Activated T-cell treated with anti-CD3 and anti-CD28 coated beads, Interleukin-2, amount 50 U/mL, for 1 hour (primary cell): ENCODE data around the gene PPP1R7.

Experiments used
- DNase-seq: peaks from one replicate; pipeline ENCODE4 v3.0.0-alpha.2; 2020

Gene PPP1R7

DNA sequence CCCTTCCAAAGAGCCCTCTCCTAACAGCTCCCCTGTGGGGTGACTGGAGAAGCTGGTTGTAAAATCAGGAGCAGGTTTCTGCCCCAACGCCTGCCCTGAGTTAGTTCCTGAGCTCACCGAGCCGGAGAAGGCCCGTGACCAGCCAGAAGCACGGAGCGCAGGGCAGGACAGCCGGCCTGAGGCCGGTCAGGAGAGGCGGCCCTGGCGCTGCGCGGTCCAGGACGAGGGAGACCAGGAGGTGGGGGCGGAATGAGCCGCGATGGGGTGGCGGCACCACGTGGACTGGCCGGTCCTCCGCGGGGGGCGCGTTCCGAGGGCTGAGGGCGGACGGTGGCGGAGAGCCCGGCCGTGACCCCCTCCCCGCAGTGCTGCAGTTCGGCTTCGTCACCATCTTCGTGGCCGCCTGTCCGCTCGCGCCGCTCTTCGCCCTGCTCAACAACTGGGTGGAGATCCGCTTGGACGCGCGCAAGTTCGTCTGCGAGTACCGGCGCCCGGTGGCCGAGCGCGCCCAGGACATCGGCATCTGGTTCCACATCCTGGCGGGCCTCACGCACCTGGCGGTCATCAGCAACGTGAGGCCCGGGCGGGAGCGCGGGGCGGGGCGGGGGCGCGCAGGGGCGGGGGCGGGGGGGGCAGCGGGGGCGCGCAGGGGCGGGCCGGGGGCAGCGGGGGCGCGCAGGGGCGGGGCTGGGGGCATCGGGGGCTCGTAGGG lies 67.2 kb downstream of the PPP1R7 start:
- DNase-seq: peak; percentile 52

DNA sequence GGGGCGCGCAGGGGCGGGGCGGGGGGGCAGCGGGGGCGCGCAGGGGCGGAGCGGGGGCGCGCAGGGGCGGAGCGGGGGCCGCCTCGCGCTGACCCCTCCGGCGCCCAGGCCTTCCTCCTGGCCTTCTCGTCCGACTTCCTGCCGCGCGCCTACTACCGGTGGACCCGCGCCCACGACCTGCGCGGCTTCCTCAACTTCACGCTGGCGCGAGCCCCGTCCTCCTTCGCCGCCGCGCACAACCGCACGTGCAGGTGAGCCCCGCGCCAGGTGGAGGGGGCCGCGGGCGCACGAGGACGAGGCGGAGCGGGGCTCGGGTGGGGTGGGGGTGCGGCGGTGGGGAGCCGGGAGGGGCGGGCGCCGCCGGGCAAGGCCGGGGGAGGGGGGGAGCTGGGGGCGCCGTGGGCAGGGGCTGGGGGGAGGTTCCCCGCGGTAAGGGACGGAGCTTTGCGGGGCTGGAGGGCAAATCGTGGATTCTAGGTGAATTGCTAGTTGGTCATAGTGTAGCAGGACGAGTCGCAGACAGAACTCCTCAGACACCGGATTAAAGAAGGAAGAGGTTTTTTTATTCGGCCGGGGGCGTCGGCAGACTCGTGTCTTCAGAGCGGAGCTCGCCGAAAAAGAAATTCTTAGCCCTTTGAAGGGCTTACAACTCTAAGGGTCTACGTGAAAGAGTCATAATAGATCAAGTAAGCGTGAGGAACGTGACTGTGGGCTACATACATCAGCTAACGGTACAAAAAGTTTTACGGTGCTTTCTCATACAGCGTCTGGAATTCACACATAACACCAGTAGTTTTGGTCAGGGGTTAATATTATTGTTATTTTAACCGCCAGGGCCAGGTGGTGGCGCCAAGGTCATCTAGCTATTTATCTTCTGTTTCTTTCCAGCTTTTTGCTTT lies 68.1 kb downstream of the PPP1R7 start:
- peak; percentile 44 for DNase-seq

DNA sequence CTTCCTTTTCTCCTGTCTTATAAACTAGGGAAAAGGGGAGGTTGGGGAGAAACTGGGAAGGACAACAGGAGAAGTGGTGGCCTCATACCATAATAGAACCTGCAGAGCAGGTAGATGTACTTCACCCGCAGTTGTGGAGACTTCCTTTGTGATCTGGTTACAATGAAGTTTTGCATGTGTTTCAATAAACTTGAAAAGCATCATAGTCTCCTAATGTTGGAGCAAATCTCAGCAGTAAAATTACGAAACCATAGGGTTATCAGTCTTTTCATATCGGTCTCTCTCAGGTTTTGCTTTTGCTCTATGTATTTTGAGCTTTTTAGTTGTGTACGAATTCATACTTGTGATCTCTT lies 68.7 kb downstream of the PPP1R7 start:
- DNase-seq: no peak

DNA sequence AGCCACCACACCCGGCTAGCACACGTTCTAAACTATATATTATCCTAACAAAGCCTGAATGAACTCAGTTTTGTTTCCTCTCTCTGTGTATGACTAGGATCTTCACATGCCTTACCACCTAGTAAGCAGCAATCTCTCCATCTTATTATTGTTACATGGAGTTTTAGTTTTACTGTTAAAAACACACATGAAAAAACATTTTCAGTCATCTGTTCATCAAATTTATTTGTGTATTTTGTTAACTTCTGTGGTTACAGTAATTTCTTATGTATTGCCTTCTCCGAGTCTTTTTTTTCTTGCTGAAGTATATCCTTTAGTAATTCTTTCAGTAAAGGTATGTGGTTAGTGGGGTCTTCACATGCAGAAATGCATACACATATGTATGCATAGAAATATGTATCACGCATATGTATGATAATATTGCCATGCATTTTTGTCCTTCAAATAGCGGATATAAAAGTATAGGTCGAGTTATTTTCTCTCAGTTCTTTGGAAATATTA lies 69.6 kb downstream of the PPP1R7 start:
- DNase-seq: no peak

DNA sequence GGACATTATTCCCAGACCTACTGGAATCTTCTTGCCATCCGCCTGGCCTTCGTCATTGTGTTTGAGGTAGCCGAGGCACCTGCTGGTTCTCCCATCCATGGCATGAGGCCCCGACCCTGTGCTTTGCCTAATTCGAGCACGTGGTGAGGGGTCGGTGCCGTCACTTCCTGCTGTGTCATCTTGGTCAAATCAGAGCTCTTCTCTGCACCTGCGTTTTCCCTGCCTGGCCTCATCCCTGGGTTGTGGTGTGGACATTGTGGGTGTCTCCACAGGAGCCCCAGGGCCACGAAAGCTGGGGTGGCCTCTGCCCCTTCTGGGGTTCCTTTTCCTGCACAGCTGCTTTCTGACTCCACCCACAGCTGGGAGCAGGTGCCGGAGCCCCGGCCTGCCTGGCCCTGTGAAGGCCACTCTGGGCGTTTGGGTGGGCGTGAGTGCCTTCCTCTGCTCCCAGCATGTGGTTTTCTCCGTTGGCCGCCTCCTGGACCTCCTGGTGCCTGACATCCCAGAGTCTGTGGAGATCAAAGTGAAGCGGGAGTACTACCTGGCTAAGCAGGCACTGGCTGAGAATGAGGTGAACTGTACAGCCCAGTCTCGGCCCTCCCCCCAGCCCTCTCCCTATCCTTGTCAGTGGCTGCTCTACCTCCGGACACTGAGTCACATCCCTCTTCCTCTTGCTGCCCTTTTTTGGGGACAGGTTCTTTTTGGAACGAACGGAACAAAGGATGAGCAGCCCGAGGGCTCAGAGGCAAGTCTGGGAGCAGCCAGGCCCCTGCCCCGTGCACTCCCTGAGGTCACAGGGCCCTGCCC lies 73.1 kb downstream of the PPP1R7 start:
- no peak for DNase-seq

DNA sequence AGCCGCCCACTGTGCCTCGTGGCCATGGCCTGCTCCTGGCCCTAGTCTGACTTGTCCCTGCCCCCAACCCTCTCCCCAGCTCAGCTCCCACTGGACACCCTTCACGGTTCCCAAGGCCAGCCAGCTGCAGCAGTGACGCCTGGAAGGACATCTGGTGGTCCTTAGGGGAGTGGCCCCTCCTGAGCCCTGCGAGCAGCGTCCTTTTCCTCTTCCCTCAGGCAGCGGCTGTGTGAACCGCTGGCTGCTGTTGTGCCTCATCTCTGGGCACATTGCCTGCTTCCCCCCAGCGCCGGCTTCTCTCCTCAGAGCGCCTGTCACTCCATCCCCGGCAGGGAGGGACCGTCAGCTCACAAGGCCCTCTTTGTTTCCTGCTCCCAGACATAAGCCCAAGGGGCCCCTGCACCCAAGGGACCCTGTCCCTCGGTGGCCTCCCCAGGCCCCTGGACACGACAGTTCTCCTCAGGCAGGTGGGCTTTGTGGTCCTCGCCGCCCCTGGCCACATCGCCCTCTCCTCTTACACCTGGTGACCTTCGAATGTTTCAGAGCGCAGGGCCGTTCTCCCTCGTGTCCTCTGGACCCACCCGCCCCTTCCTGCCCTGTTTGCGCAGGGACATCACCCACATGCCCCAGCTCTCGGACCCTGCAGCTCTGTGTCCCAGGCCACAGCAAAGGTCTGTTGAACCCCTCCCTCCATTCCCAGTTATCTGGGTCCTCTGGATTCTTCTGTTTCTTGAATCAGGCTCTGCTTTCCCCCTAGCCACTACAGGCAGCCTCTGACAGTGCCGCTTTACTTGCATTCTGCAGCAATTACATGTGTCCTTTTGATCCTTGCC lies 74.0 kb downstream of the PPP1R7 start:
- no peak for DNase-seq

DNA sequence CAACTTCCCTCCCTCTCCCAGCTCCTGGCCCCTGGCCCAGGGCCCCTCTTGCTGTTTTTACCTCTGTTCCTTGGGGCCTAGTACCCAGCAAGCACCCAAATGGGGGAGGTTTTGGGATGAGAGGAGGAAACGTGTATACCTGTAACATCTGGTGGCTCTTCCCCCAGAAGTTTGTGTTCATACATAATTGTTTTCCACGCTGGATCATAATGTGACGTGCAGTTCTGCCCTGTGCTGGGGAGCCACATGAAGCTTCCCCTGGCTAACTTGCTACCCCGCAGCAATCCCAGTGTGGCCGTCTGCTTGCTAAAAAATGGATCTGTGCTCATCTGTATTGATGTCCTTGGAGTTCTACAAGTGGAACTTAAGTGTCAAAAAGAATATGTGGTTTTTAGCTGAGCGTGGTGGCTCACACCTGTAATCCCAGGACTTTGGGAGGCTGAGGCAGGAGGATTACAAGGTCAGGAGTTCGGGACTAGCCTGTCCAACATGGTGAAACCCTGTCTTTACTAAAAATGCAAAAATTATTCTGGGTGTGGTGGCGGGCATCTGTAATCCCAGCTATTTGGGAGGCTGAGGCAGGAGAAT lies 74.7 kb downstream of the PPP1R7 start:
- no peak for DNase-seq

DNA sequence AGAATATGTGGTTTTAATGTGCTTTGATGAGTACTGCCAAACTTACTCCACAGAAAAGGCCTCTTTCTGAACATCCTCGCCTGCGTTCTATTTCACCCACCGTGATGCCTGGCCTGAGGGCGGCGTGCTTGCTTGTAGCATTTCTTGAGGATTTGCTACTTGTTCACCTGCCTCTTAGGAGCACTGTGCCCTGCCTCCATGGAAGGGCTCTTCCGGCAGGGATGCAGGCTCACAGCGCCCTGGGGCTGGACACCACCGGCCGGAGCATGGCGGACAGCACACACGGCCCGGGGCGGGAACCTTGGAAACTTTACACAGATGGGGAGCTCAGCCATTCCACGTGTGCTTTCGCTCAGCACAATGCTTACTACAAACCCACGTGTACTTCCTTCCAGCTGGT lies 75.3 kb downstream of the PPP1R7 start:
- no peak for DNase-seq

DNA sequence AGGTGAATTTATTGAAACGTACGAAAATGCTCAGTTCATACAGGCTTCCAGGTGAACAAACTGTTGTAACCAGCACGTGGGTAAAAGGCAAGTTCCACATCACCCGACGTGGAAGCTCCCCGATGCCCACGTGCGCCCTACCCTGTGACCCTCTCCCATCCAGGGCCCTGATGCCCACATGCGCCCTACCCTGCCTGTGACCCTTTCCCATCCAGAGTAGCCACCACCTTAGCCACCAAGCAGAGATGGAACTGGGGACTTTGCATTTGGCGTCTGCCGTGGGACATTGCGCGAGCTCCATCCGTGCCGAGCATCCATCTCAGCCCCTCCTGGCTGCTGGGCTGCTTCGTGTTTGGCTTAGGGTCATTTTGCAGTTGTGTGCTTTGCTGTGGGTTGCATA lies 75.7 kb downstream of the PPP1R7 start:
- DNase-seq: no peak

DNA sequence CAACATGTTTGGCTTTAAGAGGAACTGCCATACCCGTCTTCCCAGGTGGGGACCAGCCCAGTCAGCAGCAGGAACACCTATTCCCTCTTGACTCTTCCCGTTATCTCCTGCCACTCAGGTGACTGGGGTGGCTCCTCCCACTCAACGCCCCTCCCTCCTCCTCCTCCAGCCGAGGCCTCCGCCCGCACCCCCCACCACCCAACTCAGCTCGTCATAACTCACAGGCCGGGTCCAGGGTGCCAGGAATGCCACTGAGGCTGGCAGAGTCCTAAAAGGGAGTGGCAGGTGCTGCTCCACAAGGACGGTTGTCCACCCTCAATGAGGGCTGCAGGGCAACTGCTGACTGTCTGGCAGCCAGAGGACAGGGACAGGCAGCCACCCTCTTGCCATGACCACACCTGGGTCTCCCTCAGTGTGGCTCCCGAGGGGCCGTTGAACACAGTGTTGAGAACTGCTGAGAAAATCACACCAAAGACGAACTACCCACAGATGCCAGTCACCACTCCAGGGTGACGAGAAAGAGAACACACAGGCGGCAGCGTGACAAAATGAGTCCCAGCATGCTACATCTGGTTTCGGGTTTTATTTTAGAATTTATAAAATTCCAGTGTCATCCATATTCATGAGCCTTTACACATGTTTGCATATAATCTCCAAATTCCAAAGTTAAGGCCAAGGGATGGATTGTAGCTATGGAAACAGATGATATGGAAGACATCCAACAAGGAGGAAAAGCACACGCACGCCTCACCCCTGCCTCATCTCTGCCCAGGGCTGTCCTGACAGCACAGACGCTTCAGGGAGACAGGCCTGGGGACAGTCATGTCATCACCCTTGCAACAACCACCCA lies 76.7 kb downstream of the PPP1R7 start:
- no peak for DNase-seq

DNA sequence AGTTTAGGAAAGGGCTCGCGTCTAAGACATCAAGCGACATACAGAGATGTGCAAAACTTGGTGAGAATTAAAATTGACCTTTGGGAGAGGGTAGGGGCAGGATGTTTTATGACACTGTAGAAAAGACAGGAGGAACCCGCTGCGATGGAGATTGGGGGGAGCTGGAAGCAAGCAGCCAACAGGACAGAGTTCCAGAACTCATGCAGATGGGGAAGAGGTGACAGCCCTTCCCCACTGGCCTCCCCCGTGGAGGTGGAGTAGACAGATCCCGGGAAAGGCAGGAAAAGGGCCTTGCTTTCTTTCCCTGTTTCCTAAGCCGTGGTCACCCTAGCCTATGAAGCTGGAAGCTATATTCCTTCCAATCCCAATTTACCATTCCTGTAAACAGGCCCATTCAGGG lies 77.3 kb downstream of the PPP1R7 start:
- DNase-seq: no peak

DNA sequence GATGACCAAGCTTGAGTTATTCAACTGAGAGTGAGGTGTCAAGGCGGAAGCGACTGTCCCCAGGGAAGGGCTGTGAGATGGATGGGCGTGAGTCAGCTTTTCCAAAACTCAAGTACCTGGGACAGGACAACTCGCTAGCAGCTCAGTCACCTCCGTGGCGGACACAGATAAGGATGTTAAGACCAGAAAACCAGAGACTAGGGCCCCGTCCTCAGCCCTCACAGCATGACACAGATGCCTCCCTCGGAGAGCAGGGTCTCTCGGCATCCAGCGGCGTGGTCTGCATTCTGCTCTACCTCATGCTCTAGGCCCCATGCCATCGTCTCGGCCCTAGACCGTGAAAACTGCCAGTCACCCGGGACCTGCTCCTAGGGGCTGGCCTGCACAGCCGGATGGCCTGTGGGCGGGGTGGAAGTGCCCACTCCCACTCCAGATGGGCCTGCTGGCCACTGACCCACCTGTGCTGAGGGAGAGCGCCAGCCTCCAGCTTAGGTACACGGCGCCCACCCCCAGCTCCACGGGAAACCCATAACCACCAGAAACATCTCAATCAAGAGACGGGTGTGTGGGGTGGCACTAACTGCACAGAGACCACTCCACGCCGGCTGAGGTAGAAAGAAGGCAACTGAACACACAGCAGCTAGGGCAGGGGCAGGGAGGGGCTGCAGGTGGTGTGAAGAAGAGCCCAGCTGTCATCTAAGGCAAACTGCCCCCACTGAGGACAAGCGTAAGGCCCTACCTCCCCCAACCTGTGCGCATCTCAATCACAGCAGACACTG lies 78.0 kb downstream of the PPP1R7 start:
- no peak for DNase-seq

DNA sequence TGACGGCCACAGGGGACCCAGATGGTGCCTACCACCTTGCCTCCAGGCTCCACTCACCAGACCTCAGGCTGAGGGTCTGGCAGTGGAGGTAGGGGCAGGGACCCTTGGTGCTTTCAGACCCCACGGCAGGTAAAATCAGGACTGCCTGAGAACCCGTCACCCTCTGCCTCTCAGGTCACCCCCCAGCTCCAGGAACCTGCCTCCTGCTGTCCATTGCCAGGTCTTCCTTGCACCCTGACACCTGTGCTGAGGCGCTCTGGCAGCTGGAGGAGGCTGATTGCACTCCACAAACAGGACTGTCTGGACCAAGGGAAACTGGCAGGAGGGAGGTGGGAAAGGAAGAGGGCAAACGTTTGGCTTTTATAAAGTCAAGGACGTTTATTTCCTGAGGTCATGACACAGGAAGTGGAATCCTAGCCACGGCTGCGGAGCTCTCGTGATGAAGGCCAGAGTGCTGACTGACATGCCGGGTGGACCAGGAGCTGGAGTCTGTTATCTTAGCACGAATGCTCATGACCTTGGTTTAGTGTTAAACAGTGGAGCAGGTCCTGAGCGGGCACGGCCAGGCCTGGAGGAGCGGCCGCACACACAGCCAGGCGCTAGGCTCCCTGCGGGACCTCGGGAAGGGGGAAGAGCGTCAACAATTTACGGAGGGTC lies 78.7 kb downstream of the PPP1R7 start:
- no peak for DNase-seq

DNA sequence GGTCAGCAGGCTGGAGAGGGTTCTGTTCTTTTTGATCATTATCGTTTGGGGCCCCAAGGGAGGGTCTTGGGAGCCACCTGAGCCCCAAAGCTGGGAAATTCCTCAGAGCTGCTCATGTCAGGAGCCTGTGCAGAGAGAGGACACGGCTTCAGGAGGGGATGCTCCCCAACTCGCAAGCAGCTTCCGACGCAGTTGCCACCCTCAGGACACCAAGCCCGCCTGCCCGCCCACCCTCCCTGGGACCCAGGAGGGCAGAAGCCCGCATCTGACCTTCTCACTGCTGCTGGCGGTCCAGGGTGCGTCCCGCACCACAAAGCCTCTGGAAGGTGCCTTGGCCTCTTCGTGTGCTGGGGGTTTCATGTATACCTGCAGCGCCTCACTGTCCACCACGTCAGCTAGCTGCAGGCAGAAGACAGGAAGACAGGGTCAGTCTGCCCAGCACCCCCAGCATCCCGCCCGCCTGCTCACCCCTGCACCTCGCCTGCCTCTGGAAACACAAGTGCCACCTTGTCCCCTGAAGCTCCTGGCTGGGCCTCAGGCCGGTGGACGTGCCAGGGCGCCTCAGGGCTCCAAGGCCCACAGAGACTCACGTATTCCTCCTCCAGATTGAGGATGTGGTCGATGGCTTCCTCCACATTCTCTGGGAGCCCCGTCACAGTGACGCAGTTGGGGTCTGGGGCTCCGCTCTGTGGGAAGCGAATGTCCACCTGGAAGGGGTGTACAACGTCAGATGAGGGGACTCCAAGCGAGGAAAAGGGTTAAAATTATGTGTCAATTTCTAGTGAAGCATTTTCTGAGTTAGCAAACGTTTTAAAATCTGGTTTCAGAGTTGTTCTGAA lies 79.5 kb downstream of the PPP1R7 start:
- DNase-seq: no peak

DNA sequence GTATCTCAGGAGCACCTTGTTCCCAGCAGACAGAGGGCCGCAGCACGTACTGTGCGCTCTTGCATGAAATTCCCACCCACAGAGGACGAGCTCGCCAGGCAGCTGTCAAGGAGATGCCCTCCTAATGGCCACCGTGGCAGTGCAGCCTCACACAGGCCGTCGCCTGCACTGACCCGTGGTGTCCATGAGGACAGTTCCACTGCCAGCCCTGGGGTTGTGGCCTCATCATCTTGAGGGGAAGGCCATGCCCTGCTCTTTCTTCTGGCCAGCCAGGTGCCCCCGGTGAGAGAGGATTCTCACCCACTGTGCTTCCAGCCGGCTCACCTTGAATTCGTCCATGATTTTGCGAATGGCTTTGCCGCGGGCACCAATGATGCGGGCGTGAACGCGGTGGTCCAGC lies 80.2 kb downstream of the PPP1R7 start:
- no peak for DNase-seq

DNA sequence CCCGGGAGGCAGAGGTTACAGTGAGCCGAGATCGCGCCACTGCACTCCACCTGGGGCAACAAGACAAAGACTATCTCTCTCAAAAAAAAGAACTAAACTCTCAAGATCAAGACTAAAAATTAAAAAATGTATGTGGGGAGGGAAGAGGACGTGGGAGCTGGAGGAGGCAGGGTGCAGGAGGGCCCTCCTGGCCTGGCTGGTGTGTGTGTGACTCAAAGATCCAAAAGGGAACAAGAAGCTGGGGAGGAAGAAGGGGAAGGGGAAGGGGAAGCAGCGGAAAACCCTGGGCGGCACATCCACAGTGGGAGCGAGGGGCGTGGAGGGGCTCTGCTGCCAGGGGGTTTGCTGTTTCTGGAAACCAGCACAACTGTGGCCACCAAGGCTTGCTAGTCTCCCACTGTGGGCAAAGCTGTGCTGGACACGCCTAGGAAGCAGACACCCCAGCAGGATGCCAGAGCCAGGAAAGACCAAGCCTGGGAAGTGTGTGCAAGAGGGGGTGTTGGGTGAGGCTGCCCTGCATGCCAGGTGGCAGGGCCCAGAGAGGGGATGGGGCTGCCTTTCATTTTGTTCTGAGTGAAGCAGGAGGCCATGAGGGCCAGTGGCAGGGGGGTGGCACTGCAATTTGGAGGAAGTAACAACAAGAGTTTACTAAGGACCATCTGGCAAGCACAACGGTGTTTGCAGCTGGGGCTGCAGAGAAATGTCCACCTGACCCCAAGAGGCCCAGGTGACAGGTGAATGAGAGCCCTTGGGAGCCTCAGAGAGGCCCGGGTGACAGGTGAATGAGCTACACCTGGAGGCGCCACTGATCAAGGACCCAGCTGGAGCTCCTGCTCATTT lies 82.7 kb downstream of the PPP1R7 start:
- DNase-seq: no peak
